GM12878 (cell line): Measurements from ENCODE around the gene TRIP12. TPM values are rescaled to one million over a fixed set of nuclear protein-coding genes. Genes with fewer than 3 reads are reported as not detected.

ENCODE experiments used
- CEBPB ChIP-seq, 2 experiments: fragments of 150-350 bp in 1 of 2; IDR thresholded peaks; 2 replicates each; pipeline ENCODE4 v1.6.1; 2012 to 2014; ENCODE audit warnings: low read depth in 2 of 2, low read length in 2 of 2, borderline replicate concordance in 1 of 2, inconsistent platforms in 1 of 2
- ESRRA ChIP-seq: IDR thresholded peaks from 2 replicates; pipeline ENCODE4 v1.6.1; 2012; ENCODE audit warnings: mild to moderate bottlenecking, low read length, improper control_type of control experiment
- FOXK2 ChIP-seq: fragments of 450-650 bp; IDR thresholded peaks from 2 replicates; pipeline ENCODE4 v1.6.1; 2017; ENCODE audit warnings: mild to moderate bottlenecking, moderate library complexity
- HCFC1 ChIP-seq: fragments of 150-350 bp; IDR thresholded peaks from 2 replicates; pipeline ENCODE4 v1.6.1; 2014; ENCODE audit warnings: low read length
- HDAC6 ChIP-seq: fragments of 200-600 bp; sonication (generic); IDR thresholded peaks from one replicate; pipeline ENCODE4 v1.8.0; 2017; ENCODE audit warnings: antibody characterized with exemption; ENCODE audit not compliant: unreplicated experiment
- MEF2B ChIP-seq: fragments of 450-650 bp; IDR thresholded peaks from 2 replicates; pipeline ENCODE4 v1.6.1; 2018; ENCODE audit warnings: mild to moderate bottlenecking, moderate library complexity; ENCODE audit not compliant: partially characterized antibody, poor library complexity, severe bottlenecking
- NR2C2 ChIP-seq: IDR thresholded peaks from 2 replicates; pipeline ENCODE4 v1.6.1; 2011; ENCODE audit warnings: borderline replicate concordance, low read depth; ENCODE audit not compliant: control insufficient read depth, insufficient read length
- RAD21 ChIP-seq: IDR thresholded peaks from 2 replicates; pipeline ENCODE4 v1.6.1; 2011; ENCODE audit warnings: mild to moderate bottlenecking, low read depth, low read length, moderate library complexity; ENCODE audit not compliant: insufficient read depth
- SIX5 ChIP-seq: IDR thresholded peaks from 2 replicates; pipeline ENCODE4 v1.6.1; 2011; ENCODE audit warnings: mild to moderate bottlenecking, low read depth, low read length, moderate library complexity; ENCODE audit not compliant: severe bottlenecking
- SREBF1 ChIP-seq: IDR thresholded peaks from 2 replicates; pipeline ENCODE4 v1.6.1; 2012; ENCODE audit warnings: mild to moderate bottlenecking, low read length
- ZNF274 ChIP-seq: IDR thresholded peaks from one replicate; pipeline ENCODE4 v1.8.0; 2011; ENCODE audit not compliant: insufficient read length, insufficient read depth
- polyA plus RNA-seq, 11 experiments: library from polyadenylated mRNA; depleted of rRNA in 4 of 11; unstranded in 6 of 11; stranded (reverse) in 5 of 11; fragments of >200 nt; fragmentation: Nextera tagmentation in 4 of 11; fragmentation: Illumina TruSeq in 1 of 11; extraction: Ambion mirVana in 4 of 11; extraction: Trizol in 1 of 11; gene quantifications; 1 replicate in 1 of 11; 2 replicates in 10 of 11; pipeline versions ENCODE4 v1.2.1 to v1.2.3, GENCODE V29; 2011 to 2016; ENCODE audit warnings: inconsistent platforms in 2 of 11, missing spikeins in 2 of 11, low read depth in 1 of 11
- total RNA-seq, 4 experiments: library from RNA; depleted of rRNA in 3 of 4; stranded (reverse); fragments of >200 nt in 3 of 4; fragmentation: Illumina TruSeq in 1 of 4; extraction: Trizol in 1 of 4; gene quantifications; 2 replicates each; pipeline versions ENCODE4 v1.2.1 to v1.2.3, GENCODE V29; 2013 to 2021
- TF ChIP-seq, protein P1 (sequence below): fragments of 450-650 bp; IDR thresholded peaks from 2 replicates; pipeline ENCODE4 v1.6.1; 2017; ENCODE audit warnings: mild to moderate bottlenecking, moderate library complexity
- TF ChIP-seq, protein P2 (sequence below): IDR thresholded peaks from 2 replicates; pipeline ENCODE4 v1.6.1; 2011; ENCODE audit warnings: low read depth, low read length, improper control_type of control experiment, borderline replicate concordance
- TF ChIP-seq, protein P3 (sequence below): fragments of 450-650 bp; IDR thresholded peaks from 2 replicates; pipeline ENCODE4 v1.6.1; 2018; ENCODE audit warnings: borderline replicate concordance, mild to moderate bottlenecking; ENCODE audit not compliant: partially characterized antibody
- TF ChIP-seq, protein P4 (sequence below): fragments of 150-350 bp; IDR thresholded peaks from 2 replicates; pipeline ENCODE4 v1.6.1; 2016; ENCODE audit warnings: low read depth, low read length
- TF ChIP-seq, protein P5 (sequence below): fragments of 150-350 bp; IDR thresholded peaks from 2 replicates; pipeline ENCODE4 v1.6.1; 2014; ENCODE audit warnings: mild to moderate bottlenecking, low read depth, low read length

The TRIP12 gene
- total and polyA plus RNA-seq, 10 of the 15 experiments (the other 5 are each of a cell fraction or from before 2014, with no cell fraction given), result 23.1 to 207 (median 97.0) TPM

DNA sequence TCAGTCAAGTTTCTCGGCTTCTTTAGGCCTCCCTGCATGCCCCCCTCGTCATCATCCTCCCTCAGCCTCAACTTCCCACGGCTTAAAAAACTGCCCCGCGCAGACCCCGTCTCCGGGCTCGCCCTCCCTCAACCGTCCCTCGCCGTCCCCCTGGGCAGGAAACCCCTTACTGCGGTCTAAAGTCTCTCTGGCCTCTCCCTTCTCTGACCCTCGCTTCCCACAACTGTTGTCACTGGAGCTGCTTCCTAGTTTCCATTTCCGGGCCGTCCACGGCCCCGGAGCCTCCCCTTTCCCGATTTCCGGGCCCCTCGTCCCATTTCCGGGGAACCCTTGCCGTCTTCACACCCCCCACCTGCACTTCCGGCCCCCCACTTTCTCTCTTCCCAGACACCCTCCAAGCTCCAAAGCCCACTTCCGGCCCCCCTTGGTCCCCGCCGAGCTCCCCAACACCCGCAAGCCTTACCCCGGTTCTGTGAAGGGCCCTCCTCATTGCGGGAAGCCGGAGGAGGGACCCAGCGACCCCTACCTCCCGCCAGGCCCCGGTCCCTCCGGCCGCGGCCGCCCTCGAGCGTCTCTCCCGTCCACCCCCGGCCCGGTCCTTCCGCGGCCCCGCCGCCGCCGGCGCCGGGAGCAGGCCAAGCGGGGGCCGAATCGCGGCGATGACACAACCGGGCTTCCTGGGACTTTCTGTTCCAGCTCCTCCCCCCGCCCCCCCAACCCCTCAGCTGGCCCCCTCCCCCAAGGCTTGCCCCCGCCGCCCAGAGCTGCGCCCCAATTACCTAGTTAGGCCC is 513 bp downstream of the TRIP12 start (continued):
- TF ChIP-seq, protein P1, sequence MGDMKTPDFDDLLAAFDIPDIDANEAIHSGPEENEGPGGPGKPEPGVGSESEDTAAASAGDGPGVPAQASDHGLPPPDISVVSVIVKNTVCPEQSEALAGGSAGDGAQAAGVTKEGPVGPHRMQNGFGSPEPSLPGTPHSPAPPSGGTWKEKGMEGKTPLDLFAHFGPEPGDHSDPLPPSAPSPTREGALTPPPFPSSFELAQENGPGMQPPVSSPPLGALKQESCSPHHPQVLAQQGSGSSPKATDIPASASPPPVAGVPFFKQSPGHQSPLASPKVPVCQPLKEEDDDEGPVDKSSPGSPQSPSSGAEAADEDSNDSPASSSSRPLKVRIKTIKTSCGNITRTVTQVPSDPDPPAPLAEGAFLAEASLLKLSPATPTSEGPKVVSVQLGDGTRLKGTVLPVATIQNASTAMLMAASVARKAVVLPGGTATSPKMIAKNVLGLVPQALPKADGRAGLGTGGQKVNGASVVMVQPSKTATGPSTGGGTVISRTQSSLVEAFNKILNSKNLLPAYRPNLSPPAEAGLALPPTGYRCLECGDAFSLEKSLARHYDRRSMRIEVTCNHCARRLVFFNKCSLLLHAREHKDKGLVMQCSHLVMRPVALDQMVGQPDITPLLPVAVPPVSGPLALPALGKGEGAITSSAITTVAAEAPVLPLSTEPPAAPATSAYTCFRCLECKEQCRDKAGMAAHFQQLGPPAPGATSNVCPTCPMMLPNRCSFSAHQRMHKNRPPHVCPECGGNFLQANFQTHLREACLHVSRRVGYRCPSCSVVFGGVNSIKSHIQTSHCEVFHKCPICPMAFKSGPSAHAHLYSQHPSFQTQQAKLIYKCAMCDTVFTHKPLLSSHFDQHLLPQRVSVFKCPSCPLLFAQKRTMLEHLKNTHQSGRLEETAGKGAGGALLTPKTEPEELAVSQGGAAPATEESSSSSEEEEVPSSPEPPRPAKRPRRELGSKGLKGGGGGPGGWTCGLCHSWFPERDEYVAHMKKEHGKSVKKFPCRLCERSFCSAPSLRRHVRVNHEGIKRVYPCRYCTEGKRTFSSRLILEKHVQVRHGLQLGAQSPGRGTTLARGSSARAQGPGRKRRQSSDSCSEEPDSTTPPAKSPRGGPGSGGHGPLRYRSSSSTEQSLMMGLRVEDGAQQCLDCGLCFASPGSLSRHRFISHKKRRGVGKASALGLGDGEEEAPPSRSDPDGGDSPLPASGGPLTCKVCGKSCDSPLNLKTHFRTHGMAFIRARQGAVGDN, result no peak
- TF ChIP-seq, protein P2, sequence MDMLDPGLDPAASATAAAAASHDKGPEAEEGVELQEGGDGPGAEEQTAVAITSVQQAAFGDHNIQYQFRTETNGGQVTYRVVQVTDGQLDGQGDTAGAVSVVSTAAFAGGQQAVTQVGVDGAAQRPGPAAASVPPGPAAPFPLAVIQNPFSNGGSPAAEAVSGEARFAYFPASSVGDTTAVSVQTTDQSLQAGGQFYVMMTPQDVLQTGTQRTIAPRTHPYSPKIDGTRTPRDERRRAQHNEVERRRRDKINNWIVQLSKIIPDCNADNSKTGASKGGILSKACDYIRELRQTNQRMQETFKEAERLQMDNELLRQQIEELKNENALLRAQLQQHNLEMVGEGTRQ, result no peak
- TF ChIP-seq CEBPB (IDR thresholded peaks at IDR 0.05; ENCODE audit: borderline replicate concordance in 1 of 2, low read depth in 2 of 2, low read length in 2 of 2), result no peak
- no peak for TF ChIP-seq FOXK2
- TF ChIP-seq, protein P3, sequence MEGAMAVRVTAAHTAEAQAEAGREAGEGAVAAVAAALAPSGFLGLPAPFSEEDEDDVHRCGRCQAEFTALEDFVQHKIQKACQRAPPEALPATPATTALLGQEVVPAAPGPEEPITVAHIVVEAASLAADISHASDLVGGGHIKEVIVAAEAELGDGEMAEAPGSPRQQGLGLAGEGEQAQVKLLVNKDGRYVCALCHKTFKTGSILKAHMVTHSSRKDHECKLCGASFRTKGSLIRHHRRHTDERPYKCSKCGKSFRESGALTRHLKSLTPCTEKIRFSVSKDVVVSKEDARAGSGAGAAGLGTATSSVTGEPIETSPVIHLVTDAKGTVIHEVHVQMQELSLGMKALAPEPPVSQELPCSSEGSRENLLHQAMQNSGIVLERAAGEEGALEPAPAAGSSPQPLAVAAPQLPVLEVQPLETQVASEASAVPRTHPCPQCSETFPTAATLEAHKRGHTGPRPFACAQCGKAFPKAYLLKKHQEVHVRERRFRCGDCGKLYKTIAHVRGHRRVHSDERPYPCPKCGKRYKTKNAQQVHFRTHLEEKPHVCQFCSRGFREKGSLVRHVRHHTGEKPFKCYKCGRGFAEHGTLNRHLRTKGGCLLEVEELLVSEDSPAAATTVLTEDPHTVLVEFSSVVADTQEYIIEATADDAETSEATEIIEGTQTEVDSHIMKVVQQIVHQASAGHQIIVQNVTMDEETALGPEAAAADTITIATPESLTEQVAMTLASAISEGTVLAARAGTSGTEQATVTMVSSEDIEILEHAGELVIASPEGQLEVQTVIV, result peak; percentile 51
- no peak for TF ChIP-seq SREBF1
- TF ChIP-seq MEF2B, result no peak
- TF ChIP-seq HCFC1, result no peak; the same call in 1 of the 2 replicates
- no peak for TF ChIP-seq HDAC6
- no peak for TF ChIP-seq ESRRA
- TF ChIP-seq, protein P4, sequence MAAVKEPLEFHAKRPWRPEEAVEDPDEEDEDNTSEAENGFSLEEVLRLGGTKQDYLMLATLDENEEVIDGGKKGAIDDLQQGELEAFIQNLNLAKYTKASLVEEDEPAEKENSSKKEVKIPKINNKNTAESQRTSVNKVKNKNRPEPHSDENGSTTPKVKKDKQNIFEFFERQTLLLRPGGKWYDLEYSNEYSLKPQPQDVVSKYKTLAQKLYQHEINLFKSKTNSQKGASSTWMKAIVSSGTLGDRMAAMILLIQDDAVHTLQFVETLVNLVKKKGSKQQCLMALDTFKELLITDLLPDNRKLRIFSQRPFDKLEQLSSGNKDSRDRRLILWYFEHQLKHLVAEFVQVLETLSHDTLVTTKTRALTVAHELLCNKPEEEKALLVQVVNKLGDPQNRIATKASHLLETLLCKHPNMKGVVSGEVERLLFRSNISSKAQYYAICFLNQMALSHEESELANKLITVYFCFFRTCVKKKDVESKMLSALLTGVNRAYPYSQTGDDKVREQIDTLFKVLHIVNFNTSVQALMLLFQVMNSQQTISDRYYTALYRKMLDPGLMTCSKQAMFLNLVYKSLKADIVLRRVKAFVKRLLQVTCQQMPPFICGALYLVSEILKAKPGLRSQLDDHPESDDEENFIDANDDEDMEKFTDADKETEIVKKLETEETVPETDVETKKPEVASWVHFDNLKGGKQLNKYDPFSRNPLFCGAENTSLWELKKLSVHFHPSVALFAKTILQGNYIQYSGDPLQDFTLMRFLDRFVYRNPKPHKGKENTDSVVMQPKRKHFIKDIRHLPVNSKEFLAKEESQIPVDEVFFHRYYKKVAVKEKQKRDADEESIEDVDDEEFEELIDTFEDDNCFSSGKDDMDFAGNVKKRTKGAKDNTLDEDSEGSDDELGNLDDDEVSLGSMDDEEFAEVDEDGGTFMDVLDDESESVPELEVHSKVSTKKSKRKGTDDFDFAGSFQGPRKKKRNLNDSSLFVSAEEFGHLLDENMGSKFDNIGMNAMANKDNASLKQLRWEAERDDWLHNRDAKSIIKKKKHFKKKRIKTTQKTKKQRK, result no peak
- TF ChIP-seq, protein P5, sequence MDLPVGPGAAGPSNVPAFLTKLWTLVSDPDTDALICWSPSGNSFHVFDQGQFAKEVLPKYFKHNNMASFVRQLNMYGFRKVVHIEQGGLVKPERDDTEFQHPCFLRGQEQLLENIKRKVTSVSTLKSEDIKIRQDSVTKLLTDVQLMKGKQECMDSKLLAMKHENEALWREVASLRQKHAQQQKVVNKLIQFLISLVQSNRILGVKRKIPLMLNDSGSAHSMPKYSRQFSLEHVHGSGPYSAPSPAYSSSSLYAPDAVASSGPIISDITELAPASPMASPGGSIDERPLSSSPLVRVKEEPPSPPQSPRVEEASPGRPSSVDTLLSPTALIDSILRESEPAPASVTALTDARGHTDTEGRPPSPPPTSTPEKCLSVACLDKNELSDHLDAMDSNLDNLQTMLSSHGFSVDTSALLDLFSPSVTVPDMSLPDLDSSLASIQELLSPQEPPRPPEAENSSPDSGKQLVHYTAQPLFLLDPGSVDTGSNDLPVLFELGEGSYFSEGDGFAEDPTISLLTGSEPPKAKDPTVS, result no peak
- no peak for TF ChIP-seq SIX5
- TF ChIP-seq ZNF274, result no peak
- TF ChIP-seq NR2C2, result no peak
- TF ChIP-seq RAD21, result no peak
